Progenitor cell of endocrine pancreas (in vitro differentiated cells): ENCODE data around the gene SCO1. TPM values are rescaled to one million over a fixed set of nuclear protein-coding genes. Genes with fewer than 3 reads are reported as not detected.
"Not testable (repeated sequence)": the region's sequence is repeated elsewhere in the genome, so short reads cannot be mapped to it uniquely, and the experiment has no call there.

Experiments
- DNase-seq: peaks from one replicate; pipeline ENCODE4 v3.0.0; 2021; ENCODE audit warnings: low spot score; ENCODE audit not compliant: unreplicated experiment
- H3K27ac Mint-ChIP-seq: 2 replicates; pipeline ENCODE4 v1.8.0; 2021; ENCODE audit warnings: mild to moderate bottlenecking, moderate library complexity, mixed read lengths
- H3K27me3 Mint-ChIP-seq: 2 replicates; pipeline ENCODE4 v1.8.0; 2021; ENCODE audit warnings: mixed read lengths
- H3K36me3 Mint-ChIP-seq: 2 replicates; pipeline ENCODE4 v1.8.0; 2022; ENCODE audit warnings: mixed read lengths; ENCODE audit not compliant: insufficient read depth
- H3K4me1 Mint-ChIP-seq: 2 replicates; pipeline ENCODE4 v1.8.0; 2021; ENCODE audit warnings: low read depth, mixed read lengths
- H3K4me3 Mint-ChIP-seq: 2 replicates; pipeline ENCODE4 v1.8.0; 2021; ENCODE audit warnings: low read depth, mild to moderate bottlenecking, moderate library complexity, mixed read lengths
- H3K9me3 Mint-ChIP-seq: 2 replicates; pipeline ENCODE4 v1.8.0; 2021; ENCODE audit warnings: low read depth, mixed read lengths
- total RNA-seq: library from RNA; stranded (reverse); gene quantifications from 2 replicates; pipeline ENCODE4 v1.2.1, GENCODE V29; 2021
- TF ChIP-seq, protein P1 (sequence below): fragments of 200-600 bp; sonication (generic); IDR thresholded peaks from one replicate; pipeline ENCODE4 v1.5.0; 2021; ENCODE audit warnings: antibody characterized with exemption, mild to moderate bottlenecking; ENCODE audit not compliant: unreplicated experiment

The SCO1 gene
- total RNA-seq, 1 donor from 2014 or later = 29.0 TPM

DNA sequence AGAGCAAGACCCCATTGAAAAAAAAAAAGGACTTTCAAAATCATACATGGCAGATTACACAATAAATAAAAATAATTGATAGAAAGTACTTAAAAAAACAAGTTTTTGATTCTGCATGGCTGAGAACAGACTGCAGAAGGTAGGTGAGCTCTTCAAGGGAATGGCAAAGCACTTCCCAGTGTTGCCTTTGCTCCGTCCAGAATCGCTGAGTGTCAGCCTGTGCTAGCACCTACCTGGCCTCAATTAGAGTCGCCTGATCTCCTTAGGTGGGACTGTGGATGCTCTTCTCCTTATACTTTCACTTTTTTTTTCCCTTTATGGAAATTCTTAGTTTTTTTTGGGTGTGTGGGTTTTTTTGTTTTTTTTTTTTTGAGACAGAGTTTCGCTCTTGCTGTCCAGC lies 38.5 kb upstream of the SCO1 start:
- Mint-ChIP-seq H3K4me3 (no peak overlapping the region), H3K4me1 (peaks cover 1% of the 10 kb centered on the region), H3K9me3 (no peaks in the 10 kb centered on the region), H3K36me3 (no peaks in the 10 kb centered on the region), H3K27me3 (peaks cover 58% of the 10 kb centered on the region), H3K27ac (no peak overlapping the region)
- no peak for DNase-seq
- TF ChIP-seq, protein P1, sequence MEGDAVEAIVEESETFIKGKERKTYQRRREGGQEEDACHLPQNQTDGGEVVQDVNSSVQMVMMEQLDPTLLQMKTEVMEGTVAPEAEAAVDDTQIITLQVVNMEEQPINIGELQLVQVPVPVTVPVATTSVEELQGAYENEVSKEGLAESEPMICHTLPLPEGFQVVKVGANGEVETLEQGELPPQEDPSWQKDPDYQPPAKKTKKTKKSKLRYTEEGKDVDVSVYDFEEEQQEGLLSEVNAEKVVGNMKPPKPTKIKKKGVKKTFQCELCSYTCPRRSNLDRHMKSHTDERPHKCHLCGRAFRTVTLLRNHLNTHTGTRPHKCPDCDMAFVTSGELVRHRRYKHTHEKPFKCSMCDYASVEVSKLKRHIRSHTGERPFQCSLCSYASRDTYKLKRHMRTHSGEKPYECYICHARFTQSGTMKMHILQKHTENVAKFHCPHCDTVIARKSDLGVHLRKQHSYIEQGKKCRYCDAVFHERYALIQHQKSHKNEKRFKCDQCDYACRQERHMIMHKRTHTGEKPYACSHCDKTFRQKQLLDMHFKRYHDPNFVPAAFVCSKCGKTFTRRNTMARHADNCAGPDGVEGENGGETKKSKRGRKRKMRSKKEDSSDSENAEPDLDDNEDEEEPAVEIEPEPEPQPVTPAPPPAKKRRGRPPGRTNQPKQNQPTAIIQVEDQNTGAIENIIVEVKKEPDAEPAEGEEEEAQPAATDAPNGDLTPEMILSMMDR = no peak

DNA sequence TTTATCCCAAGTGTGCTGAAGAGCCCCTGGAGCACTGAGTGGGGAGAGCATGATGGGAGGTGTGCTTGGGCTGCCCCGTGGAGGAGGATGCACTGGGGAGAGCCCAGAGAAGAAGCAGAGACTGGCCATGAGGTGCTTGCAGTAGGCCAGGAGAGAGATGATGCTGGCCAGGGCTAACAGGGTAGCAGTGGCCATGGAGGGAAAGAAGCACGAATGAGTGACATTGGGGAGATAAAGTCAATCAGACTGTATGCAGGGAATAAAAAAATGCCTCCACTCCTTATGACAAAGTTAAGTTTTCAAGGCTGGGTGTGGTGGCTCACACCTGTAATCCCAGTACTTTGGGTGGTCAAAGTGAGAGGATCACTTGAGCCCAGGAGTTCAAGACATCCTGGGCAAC lies 37.9 kb upstream of the SCO1 start:
- H3K27ac Mint-ChIP-seq = no peak overlapping the region
- H3K27me3 Mint-ChIP-seq = peaks cover 58% of the 10 kb centered on the region
- H3K9me3 Mint-ChIP-seq = no peaks in the 10 kb centered on the region
- no peak for DNase-seq
- H3K4me3 Mint-ChIP-seq = no peak overlapping the region
- H3K36me3 Mint-ChIP-seq = no peaks in the 10 kb centered on the region
- TF ChIP-seq, protein P1 = no peak
- peaks cover 2% of the 10 kb centered on the region for H3K4me1 Mint-ChIP-seq

DNA sequence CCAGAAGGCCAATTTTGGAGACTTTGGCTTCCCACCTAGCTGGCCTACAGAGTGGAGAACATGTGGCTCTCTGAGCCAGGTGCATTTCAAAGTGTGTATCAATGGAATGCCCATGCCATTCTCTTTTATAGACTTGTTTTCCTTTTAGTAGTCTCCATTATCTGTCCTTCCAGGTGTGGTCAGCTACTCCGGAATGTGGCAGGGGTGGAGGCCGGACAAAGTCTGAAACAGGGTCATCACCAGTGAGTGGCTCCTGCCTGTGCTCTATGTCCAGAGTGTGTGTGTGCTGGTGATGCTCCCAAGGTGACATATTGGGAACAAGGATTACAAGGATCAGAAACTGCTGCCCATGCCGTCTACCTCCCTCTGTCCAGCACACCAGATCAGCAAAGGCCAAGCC lies 36.3 kb upstream of the SCO1 start:
- Mint-ChIP-seq H3K27me3 (peaks cover 52% of the 10 kb centered on the region), H3K27ac (no peak overlapping the region), H3K9me3 (no peaks in the 10 kb centered on the region), H3K4me1 (peaks cover 5% of the 10 kb centered on the region), H3K4me3 (no peak overlapping the region), H3K36me3 (no peaks in the 10 kb centered on the region)
- DNase-seq = no peak
- TF ChIP-seq, protein P1 = no peak

DNA sequence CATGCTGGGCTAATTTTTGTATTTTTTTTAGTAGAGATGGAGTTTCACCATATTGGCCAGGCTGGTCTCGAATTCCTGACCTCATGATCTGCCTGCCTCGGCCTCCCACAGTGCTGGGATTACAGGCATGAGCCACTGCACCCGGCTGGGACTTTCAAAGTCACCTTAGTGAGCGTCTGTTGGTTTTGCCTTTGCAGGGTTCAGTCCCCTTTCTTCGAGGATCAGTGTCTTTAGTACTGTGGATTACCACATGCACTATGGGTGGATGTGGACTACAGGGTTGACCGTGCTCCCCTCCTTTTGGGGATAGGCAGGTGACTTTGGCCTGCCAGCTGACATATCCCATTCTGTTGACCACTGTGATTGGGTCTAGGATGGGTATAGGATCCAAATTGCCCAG lies 34.8 kb upstream of the SCO1 start:
- H3K4me3 Mint-ChIP-seq, H3K4me1 Mint-ChIP-seq, H3K27ac Mint-ChIP-seq, H3K36me3 Mint-ChIP-seq, H3K9me3 Mint-ChIP-seq, DNase-seq: not testable (repeated sequence)
- H3K27me3 Mint-ChIP-seq = peaks cover 42% of the 10 kb centered on the region

DNA sequence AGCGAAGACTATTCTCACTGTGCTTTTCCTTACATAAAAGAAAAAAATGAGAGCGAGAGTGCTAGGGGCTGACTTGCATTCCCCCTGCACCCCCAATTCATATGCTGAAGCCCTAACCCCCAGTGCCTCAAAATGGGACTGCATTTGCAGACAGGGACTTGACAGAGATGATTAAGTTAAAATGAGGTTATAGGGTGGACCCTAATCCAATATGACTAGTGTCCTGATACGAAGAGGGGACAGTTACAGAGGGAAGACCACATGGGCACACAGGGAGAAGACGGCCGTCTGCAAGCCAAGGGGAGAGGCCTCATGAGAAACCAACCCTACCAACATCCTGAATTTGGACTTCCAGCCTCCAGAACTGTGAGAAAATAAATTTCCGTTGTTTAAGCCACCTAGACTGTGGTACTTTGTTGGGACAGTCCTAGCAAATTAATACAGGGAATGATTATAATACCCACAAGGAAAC lies 34.1 kb upstream of the SCO1 start:
- Mint-ChIP-seq H3K27me3 (peaks cover 42% of the 10 kb centered on the region), H3K9me3 (no peaks in the 10 kb centered on the region), H3K36me3 (no peaks in the 10 kb centered on the region), H3K4me3 (no peak overlapping the region), H3K27ac (no peak overlapping the region), H3K4me1 (peaks cover 5% of the 10 kb centered on the region)
- TF ChIP-seq, protein P1 = no peak
- DNase-seq = no peak

DNA sequence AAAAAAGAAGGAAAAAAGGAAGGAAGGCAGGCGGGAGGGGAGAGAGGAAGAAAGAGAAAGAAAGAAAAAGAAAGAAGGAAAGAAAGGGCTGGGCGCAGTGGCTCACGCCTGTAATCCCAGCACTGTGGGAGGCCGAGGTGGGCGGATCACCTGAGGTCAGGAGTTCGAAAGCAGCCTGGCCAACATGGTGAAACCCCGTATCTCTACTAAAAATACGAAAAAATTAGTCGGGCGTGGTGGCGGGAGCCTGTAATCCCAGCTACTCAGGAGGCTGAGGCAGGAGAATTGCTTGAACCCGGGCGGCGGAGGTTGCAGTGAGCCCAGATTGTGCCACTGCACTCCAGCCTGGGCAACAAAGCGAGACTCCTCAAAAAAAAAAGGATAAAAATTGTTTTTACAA lies 32.9 kb upstream of the SCO1 start:
- peak overlapping the region; percentile 84 for H3K4me3 Mint-ChIP-seq
- not testable (repeated sequence) for H3K9me3 Mint-ChIP-seq, DNase-seq, H3K4me1 Mint-ChIP-seq, H3K36me3 Mint-ChIP-seq
- H3K27me3 Mint-ChIP-seq = peaks cover 41% of the 10 kb centered on the region
- peak overlapping the region; percentile 84 for H3K27ac Mint-ChIP-seq
